Progenitor cell of endocrine pancreas (in vitro differentiated cells): Measurements from ENCODE around the gene CFAP298. TPM values are rescaled to one million over a fixed set of nuclear protein-coding genes. Genes with fewer than 3 reads are reported as not detected.
"Not testable (repeated sequence)": the region's sequence is repeated elsewhere in the genome, so short reads cannot be mapped to it uniquely, and the experiment has no call there.

Experiments
- DNase-seq: peaks from one replicate; pipeline ENCODE4 v3.0.0; 2021; ENCODE audit warnings: low spot score; ENCODE audit not compliant: unreplicated experiment
- H3K27ac Mint-ChIP-seq: 2 replicates; pipeline ENCODE4 v1.8.0; 2021; ENCODE audit warnings: mild to moderate bottlenecking, moderate library complexity, mixed read lengths
- H3K27me3 Mint-ChIP-seq: 2 replicates; pipeline ENCODE4 v1.8.0; 2021; ENCODE audit warnings: mixed read lengths
- H3K36me3 Mint-ChIP-seq: 2 replicates; pipeline ENCODE4 v1.8.0; 2022; ENCODE audit warnings: mixed read lengths; ENCODE audit not compliant: insufficient read depth
- H3K4me1 Mint-ChIP-seq: 2 replicates; pipeline ENCODE4 v1.8.0; 2021; ENCODE audit warnings: low read depth, mixed read lengths
- H3K4me3 Mint-ChIP-seq: 2 replicates; pipeline ENCODE4 v1.8.0; 2021; ENCODE audit warnings: low read depth, mild to moderate bottlenecking, moderate library complexity, mixed read lengths
- H3K9me3 Mint-ChIP-seq: 2 replicates; pipeline ENCODE4 v1.8.0; 2021; ENCODE audit warnings: low read depth, mixed read lengths
- CTCF ChIP-seq: fragments of 200-600 bp; sonication (generic); IDR thresholded peaks from one replicate; pipeline ENCODE4 v1.5.0; 2021; ENCODE audit warnings: antibody characterized with exemption, mild to moderate bottlenecking; ENCODE audit not compliant: unreplicated experiment
- long read RNA-seq: library from polyadenylated mRNA; unstranded; transcript quantifications from one replicate; pipeline ENCODE4 v2.0.0, GENCODE V29; 2020
- total RNA-seq: library from RNA; stranded (reverse); gene quantifications from 2 replicates; pipeline ENCODE4 v1.2.1, GENCODE V29; 2021

Gene CFAP298
- total RNA-seq = 52.4 and 57.8 TPM in 2 replicates
- long read RNA-seq, transcript CFAP298-203 (5 exons, 2,503 nt) = minor isoform, 12 of 116 reads
- long read RNA-seq, transcript CFAP298-201 (7 exons, 1,692 nt) = major isoform, 89 of 116 reads
- long read RNA-seq, partial matches to known transcripts = 3 of 116 reads
- long read RNA-seq, other reads (novel, unspliced or antisense) = 10 of 116 reads

- peak within 1 kb of the TSS; percentile 97 for H3K27ac Mint-ChIP-seq
- H3K4me1 Mint-ChIP-seq = peaks cover 2% of the 10 kb centered on the region
- no peaks in the 10 kb centered on the region for H3K9me3 Mint-ChIP-seq
- no peak for TF ChIP-seq CTCF
- peak within 1 kb of the TSS; percentile 94 for H3K4me3 Mint-ChIP-seq
- peaks cover 10% of the 10 kb centered on the region for H3K27me3 Mint-ChIP-seq
- H3K36me3 Mint-ChIP-seq = peaks cover 11% of the 10 kb centered on the region
- peak; percentile 59 for DNase-seq
Measured at GRCh38 chr21:32612075-32612998, at the start of gene CFAP298. CFAP298 (minus strand) TSS chr21:32612377; CDS start chr21:32612243, 134 bp downstream.

GRCh38 chr21:32661026-32661782 is 49.0 kb upstream of the CFAP298 start:
- not testable (repeated sequence) for H3K27me3 Mint-ChIP-seq, H3K27ac Mint-ChIP-seq, H3K4me1 Mint-ChIP-seq, DNase-seq, H3K4me3 Mint-ChIP-seq
- peaks cover 29% of the 10 kb centered on the region for H3K9me3 Mint-ChIP-seq
- peaks cover 54% of the 10 kb centered on the region for H3K36me3 Mint-ChIP-seq

- TF ChIP-seq CTCF = no peak
- no peak overlapping the region for H3K4me3 Mint-ChIP-seq
- no peaks in the 10 kb centered on the region for H3K4me1 Mint-ChIP-seq
- peaks cover 30% of the 10 kb centered on the region for H3K36me3 Mint-ChIP-seq
- no peaks in the 10 kb centered on the region for H3K27me3 Mint-ChIP-seq
- no peak for DNase-seq
- H3K27ac Mint-ChIP-seq = no peak overlapping the region
- peaks cover 7% of the 10 kb centered on the region for H3K9me3 Mint-ChIP-seq
Measured at GRCh38 chr21:32658524-32658923, 46.3 kb upstream of the CFAP298 start.

- TF ChIP-seq CTCF = peak; percentile 80
- Mint-ChIP-seq H3K36me3 (no peaks in the 10 kb centered on the region), H3K4me3 (no peak overlapping the region), H3K9me3 (no peaks in the 10 kb centered on the region), H3K27me3 (no peaks in the 10 kb centered on the region), H3K27ac (no peak overlapping the region), H3K4me1 (no peaks in the 10 kb centered on the region)
- DNase-seq = no peak
Measured at GRCh38 chr21:32653326-32653901, 41.2 kb upstream of the CFAP298 start.

GRCh38 chr21:32648165-32648564 is 36.0 kb upstream of the CFAP298 start:
- H3K9me3 Mint-ChIP-seq = no peaks in the 10 kb centered on the region
- H3K27ac Mint-ChIP-seq = no peak overlapping the region
- peaks cover 3% of the 10 kb centered on the region for H3K36me3 Mint-ChIP-seq
- DNase-seq = no peak
- no peak for TF ChIP-seq CTCF
- no peak overlapping the region for H3K4me3 Mint-ChIP-seq
- peaks cover 3% of the 10 kb centered on the region for H3K4me1 Mint-ChIP-seq
- peaks cover 7% of the 10 kb centered on the region for H3K27me3 Mint-ChIP-seq
